ENCODE data around the gene EPHX1. TPM values are rescaled to one million over a fixed set of nuclear protein-coding genes. Genes with fewer than 3 reads are reported as not detected.

The EPHX1 gene
- polyA plus RNA-seq, 1 donor from 2014 or later = 0.26 TPM

DNA sequence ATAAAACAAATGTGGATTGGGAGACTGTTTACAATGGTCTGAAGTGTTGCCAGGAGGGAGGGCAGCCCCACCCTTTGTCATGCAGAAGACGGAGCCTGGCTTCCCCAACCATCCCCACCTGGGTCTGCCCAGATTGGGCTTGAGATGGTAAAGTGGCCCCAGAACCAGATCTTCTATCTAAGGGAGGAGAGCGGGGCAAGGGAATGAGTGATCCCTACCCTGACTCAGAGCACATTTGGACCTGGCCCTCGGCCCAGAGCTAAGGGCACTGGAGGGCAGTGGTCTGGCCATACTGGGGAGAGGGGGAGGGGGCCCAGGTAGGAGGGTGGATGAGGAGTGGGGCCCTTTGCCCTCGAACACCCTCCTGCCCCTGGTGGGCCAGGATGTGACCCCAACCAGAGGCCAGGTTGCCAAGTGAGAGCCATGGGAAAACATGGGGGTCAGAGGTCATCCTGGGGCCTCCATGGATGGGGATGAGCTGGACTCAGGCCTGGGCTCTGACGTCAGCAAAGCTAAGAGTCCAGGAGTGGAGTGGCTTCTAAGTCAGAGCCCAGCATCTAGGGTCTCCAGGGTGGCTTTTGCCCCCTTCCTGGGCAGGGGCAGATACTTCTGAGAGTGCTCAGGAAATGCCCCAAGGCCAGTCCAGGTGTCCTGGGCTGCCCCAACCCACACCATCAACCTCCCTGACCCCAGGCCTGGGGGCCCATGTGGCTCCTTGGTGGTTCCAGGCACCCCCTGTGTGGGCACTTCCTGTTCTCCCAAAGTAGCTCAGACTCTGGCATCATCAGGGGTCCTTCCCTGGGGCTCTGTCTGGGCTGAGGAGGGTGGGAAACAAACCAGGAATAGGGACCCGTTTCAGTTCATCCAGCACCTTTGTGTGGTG lies 80.7 kb downstream of the EPHX1 start:
- H3K4me3 Mint-ChIP-seq = no peak overlapping the region
- H3K9me3 Mint-ChIP-seq = no peaks in the 10 kb centered on the region
- H3K4me1 Mint-ChIP-seq = peaks cover 0 to 9% (median 0%) of the 10 kb centered on the region in 3 donors
- peaks cover 3% of the 10 kb centered on the region for H3K27me3 Mint-ChIP-seq
- H3K27ac Mint-ChIP-seq = peak overlapping the region in 1 of 3 donors; percentile 16
- no peaks in the 10 kb centered on the region for H3K36me3 Mint-ChIP-seq

GRCh38 chr1:225891229-225891972 lies 81.5 kb downstream of the EPHX1 start:
- peaks cover 1 to 11% (median 2%) of the 10 kb centered on the region in 3 donors for H3K4me1 Mint-ChIP-seq
- H3K9me3 Mint-ChIP-seq = no peaks in the 10 kb centered on the region
- H3K27me3 Mint-ChIP-seq = peaks cover 3% of the 10 kb centered on the region
- H3K4me3 Mint-ChIP-seq = no peak overlapping the region
- H3K27ac Mint-ChIP-seq = peak overlapping the region; percentile 16 to 53 (median 20)
- H3K36me3 Mint-ChIP-seq = no peaks in the 10 kb centered on the region

DNA sequence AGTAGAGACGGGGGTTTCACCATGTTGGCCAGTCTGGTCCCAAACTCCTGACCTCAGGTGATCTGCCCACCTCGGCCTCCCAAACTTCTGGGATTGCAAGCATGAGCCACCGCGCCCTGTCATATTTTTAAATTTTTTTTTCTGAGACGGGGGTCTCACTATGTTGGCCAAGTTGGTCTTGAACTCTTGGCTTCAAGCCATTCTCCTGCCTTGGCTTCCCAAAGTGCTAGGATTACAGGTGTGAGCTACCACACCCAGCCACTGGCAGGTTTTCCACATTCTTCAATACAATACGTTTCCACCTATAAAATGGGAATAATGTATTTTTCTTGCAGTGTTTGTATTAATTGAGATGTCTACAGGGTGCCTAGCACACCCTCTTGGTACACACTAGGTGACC lies 82.4 kb downstream of the EPHX1 start:
- H3K4me1 Mint-ChIP-seq = peaks cover 10 to 20% (median 11%) of the 10 kb centered on the region in 3 donors

More for the DNA sequence above, 82.4 kb downstream of the EPHX1 start:
- Mint-ChIP-seq H3K9me3 (no peaks in the 10 kb centered on the region), H3K4me3 (no peak overlapping the region), H3K36me3 (no peaks in the 10 kb centered on the region), H3K27me3 (peaks cover 3% of the 10 kb centered on the region), H3K27ac (peak overlapping the region in 1 of 3 donors; percentile 20)

Other genes with a start within 250 kb of the EPHX1 start
- 0.04 TPM for gene ENAH, start 157.0 kb upstream of the EPHX1 start, polyA plus RNA-seq
- gene SRP9, start 32.3 kb upstream of the EPHX1 start, polyA plus RNA-seq = 240 TPM
- gene TMEM63A, start 72.3 kb downstream of the EPHX1 start, polyA plus RNA-seq = 32.1 TPM
- gene LEFTY1, start 79.0 kb downstream of the EPHX1 start, polyA plus RNA-seq = not detected
- 68.9 TPM for gene PYCR2, start 114.1 kb downstream of the EPHX1 start, polyA plus RNA-seq
- gene LEFTY2, start 131.1 kb downstream of the EPHX1 start, polyA plus RNA-seq = 0.20 TPM
- gene SDE2, start 189.2 kb downstream of the EPHX1 start, polyA plus RNA-seq = 9.2 TPM

All from IgD-negative memory B cell (primary cell).